Body of pancreas (tissue), 4 donors: ENCODE results near the gene AOX1. TPM values are rescaled to one million over a fixed set of nuclear protein-coding genes. Genes with fewer than 3 reads are reported as not detected.
A peak's percentile ranks its signal among the peaks of the same experiment; 100 is the strongest.

ENCODE experiments used
- ATAC-seq: fragments of 150-250 bp; one replicate; pipeline ENCODE4 v1.9.1; 2016
- DNase-seq, 4 donors: peaks; one replicate each; pipeline ENCODE4 v3.0.0-alpha.2; 2019
- H3K27ac ChIP-seq, 4 donors: fragments of 200-600 bp; sonication (generic); 1 replicate in 3 of 4; 2 replicates in 1 of 4; pipeline versions ENCODE4 v1.5.1 to v1.6.1; 2016 to 2019; ENCODE audit warnings: mild to moderate bottlenecking in 1 of 4, mixed read lengths in 1 of 4, moderate library complexity in 1 of 4
- H3K27me3 ChIP-seq, 2 donors: fragments of 200-600 bp; sonication (generic); one replicate each; pipeline ENCODE4 v1.6.0; 2016; ENCODE audit warnings: mild to moderate bottlenecking in 1 of 2
- H3K36me3 ChIP-seq, 2 donors: fragments of 200-600 bp; sonication (generic); replicated peaks in 1 of 2; 2 replicates each; pipeline ENCODE4 v1.5.1; 2016; ENCODE audit warnings: low read depth in 2 of 2; ENCODE audit not compliant: insufficient read depth in 1 of 2
- H3K4me1 ChIP-seq: fragments of 200-600 bp; sonication (generic); one replicate; pipeline ENCODE4 v1.6.0; 2016
- H3K4me3 ChIP-seq, 2 donors: fragments of 200-600 bp; sonication (generic); 1 replicate in 1 of 2; 2 replicates in 1 of 2; pipeline ENCODE4 v1.5.1; 2016 to 2019
- H3K9me3 ChIP-seq, 3 donors: fragments of 200-600 bp; sonication (generic); 1 replicate in 2 of 3; 2 replicates in 1 of 3; pipeline ENCODE4 v1.5.1; 2016
- CTCF ChIP-seq, 7 experiments: fragments of 450-650 bp in 4 of 7; fragments of 200-600 bp in 3 of 7; sonication (generic) in 3 of 7; IDR thresholded peaks; one replicate each; pipeline ENCODE4 v1.5.1; 2016 to 2019; ENCODE audit warnings: antibody characterized with exemption in 7 of 7
- POLR2A ChIP-seq, 3 donors: fragments of 450-650 bp; IDR thresholded peaks; one replicate each; pipeline ENCODE4 v1.6.1; 2016; ENCODE audit warnings: antibody characterized with exemption in 3 of 3, mild to moderate bottlenecking in 2 of 3
- WGBS, 2 donors: methylation state at CpG; one replicate each; pipeline ENCODE4 v1.1.5; 2017; 5-methylcytosine and 5-hydroxymethylcytosine counted together
- intact Hi-C: fragments of 100-400 bp; cut with DNase I; formaldehyde crosslinking; loops from one replicate; pipeline ENCODE4 v1.15.1; 2023
- total RNA-seq, 2 donors: library from RNA; depleted of rRNA; stranded (reverse); fragments of >200 nt; gene quantifications; one replicate each; pipeline ENCODE4 v1.1.0, GENCODE V29; 2016

AOX1 gene
- total RNA-seq, 2 donors from 2014 or later = 60.0 to 75.0 TPM

GRCh38 chr2:200654823-200655222, 69.0 kb downstream of the AOX1 start:
- intact Hi-C loops = no loop called here
- H3K4me3 ChIP-seq = no peak overlapping the region
- 21 to 43% methylated on average over 3 of the region's 3 CpGs for WGBS, 2 donors
- H3K4me1 ChIP-seq = peaks cover 67% of the 10 kb centered on the region
- peaks cover 0 to 3% (median 0%) of the 10 kb centered on the region in 3 donors for H3K9me3 ChIP-seq
- DNase-seq (no peak), ATAC-seq (no peak)
- TF ChIP-seq CTCF (IDR thresholded peaks at IDR 0.05) (no peak), POLR2A (IDR thresholded peaks at IDR 0.05) (no peak)
- H3K27me3 ChIP-seq = no peaks in the 10 kb centered on the region
- peaks cover 0 to 12% of the 10 kb centered on the region in 2 donors for H3K36me3 ChIP-seq
- no peak overlapping the region for H3K27ac ChIP-seq

- WGBS, 2 donors = 32 to 43% methylated on average over 3 of the region's 3 CpGs
- peaks cover 0 to 10% of the 10 kb centered on the region in 2 donors for H3K36me3 ChIP-seq
- H3K4me3 ChIP-seq = no peak overlapping the region
- TF ChIP-seq POLR2A (IDR thresholded peaks at IDR 0.05) (no peak), CTCF (IDR thresholded peaks at IDR 0.05) (no peak)
- ATAC-seq = no peak
- H3K9me3 ChIP-seq = peaks cover 0 to 3% (median 0%) of the 10 kb centered on the region in 3 donors
- DNase-seq = no peak
- no peaks in the 10 kb centered on the region for H3K27me3 ChIP-seq
- no peak overlapping the region for H3K27ac ChIP-seq
- intact Hi-C loops = no loop called here
- H3K4me1 ChIP-seq = peaks cover 65% of the 10 kb centered on the region
Measured at GRCh38 chr2:200655918-200656580, 70.2 kb downstream of the AOX1 start.

GRCh38 chr2:200658278-200658864, 72.6 kb downstream of the AOX1 start:
- 31 to 38% methylated on average over 5 of the region's 5 CpGs for WGBS, 2 donors
- no peak overlapping the region for H3K4me3 ChIP-seq
- no peaks in the 10 kb centered on the region for H3K27me3 ChIP-seq
- TF ChIP-seq POLR2A (IDR thresholded peaks at IDR 0.05) = no peak
- peak in 4 of 7 experiments; percentile 17 to 35 (median 32) for TF ChIP-seq CTCF (IDR thresholded peaks at IDR 0.05)
- H3K27ac ChIP-seq = peak overlapping the region; percentile 36 to 69 (median 57)
- H3K36me3 ChIP-seq = peaks cover 0 to 8% of the 10 kb centered on the region in 2 donors
- intact Hi-C loops = no loop called here
- ATAC-seq = peak; percentile 54
- H3K4me1 ChIP-seq = peaks cover 49% of the 10 kb centered on the region
- no peaks in the 10 kb centered on the region for H3K9me3 ChIP-seq
- peak in 3 of 4 donors; percentile 35 to 65 (median 44) for DNase-seq

- peaks cover 44% of the 10 kb centered on the region for H3K4me1 ChIP-seq
- DNase-seq (no peak), ATAC-seq (no peak)
- H3K4me3 ChIP-seq = no peak overlapping the region
- H3K27ac ChIP-seq = peak overlapping the region in 2 of 4 donors; percentile 36 to 47
- H3K9me3 ChIP-seq = no peaks in the 10 kb centered on the region
- no peaks in the 10 kb centered on the region for H3K27me3 ChIP-seq
- intact Hi-C loops = no loop called here
- WGBS, 2 donors = 50 to 57% methylated on average over 4 of the region's 4 CpGs
- H3K36me3 ChIP-seq = peaks cover 0 to 6% of the 10 kb centered on the region in 2 donors
- TF ChIP-seq CTCF (IDR thresholded peaks at IDR 0.05) (no peak), POLR2A (IDR thresholded peaks at IDR 0.05) (no peak)
Measured at GRCh38 chr2:200659410-200659809, 73.6 kb downstream of the AOX1 start.
